Measurements from ENCODE around the gene RRAGC.
"Not testable (repeated sequence)": the region's sequence is repeated elsewhere in the genome, so short reads cannot be mapped to it uniquely, and the experiment has no call there.

Gene RRAGC

GRCh38 chr1:38815903-38816627 is 43.5 kb downstream of the RRAGC start:
- no peak for DNase-seq (ENCODE audit: low read depth)

DNA sequence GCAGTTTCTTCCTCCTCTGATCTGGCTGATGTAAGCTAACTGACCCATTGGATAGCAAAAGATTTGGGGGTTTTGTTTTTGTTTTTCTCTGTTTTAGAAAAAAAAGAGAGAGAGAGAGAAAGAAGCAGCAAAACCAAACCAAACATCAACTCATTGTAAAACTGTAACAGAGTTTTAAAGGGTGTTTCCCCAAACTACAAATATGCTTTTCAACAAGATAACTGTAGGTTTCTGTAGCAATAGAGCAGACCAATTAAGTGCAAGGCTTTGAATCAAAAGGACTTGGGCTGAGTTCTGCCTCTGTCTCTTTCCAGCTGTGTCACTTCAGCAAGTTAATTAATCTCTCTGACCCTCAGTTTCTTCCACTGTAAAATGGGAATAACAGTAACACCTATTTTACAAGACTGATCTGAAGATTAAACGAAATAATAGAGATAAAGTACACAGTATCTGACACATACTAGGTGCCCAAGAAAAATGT is 44.5 kb downstream of the RRAGC start:
- no peak for DNase-seq (ENCODE audit: low read depth)

DNA sequence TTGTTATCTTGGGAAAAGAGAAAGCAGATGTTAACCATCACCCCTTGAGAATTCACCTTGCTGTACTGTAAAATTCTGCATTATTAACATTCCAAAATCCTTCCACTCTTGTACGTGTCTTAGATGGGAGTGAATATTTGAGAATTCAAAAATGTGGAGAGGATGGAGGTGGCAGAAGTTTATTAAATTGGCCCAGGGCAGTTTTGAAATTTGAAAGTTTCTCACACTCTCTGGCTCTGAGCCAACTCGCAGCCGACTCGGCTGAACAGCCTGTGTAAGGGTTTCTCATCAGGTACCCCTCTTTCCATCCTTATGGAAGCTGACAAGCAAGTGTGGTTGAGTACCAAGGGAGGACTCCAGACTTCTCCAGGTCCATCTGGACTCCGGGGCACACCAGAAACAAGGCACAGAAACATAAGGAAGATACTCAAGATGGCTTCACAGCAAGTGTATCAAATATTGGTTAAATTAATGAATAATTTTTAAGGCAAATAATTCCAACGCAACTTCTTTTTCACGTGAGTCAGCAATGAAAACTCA is 45.1 kb downstream of the RRAGC start:
- DNase-seq (ENCODE audit: low read depth), result no peak

GRCh38 chr1:38812981-38813380 is 46.6 kb downstream of the RRAGC start:
- DNase-seq (ENCODE audit: low read depth), result no peak

- not testable (repeated sequence) for DNase-seq (ENCODE audit: low read depth)
These were observed 48.1 kb downstream of the RRAGC start for GRCh38 chr1:38811466-38811865.

GRCh38 chr1:38806090-38806489 is 53.5 kb downstream of the RRAGC start:
- DNase-seq (ENCODE audit: low read depth), result no peak

DNA sequence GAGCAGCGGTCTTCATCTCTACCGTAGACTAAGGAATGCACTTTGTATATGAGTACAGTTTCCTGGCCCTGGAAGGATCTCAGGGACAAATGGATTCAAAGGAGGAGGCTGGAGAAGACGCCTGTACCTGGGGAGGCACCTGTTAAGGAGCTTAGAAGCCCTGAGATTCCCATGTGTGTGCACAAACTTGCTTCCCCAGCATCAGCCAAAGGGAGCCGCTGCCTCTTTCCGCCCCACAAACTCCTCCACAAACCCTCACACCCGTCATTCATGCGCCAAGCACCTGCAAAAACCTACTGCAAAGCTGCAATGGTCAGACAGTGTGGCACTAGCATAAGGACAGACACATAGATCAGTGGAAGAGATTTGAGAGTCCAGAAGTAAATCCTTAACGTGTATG is 54.5 kb downstream of the RRAGC start:
- DNase-seq (ENCODE audit: low read depth), result no peak

GRCh38 chr1:38804062-38804886 is 55.3 kb downstream of the RRAGC start:
- DNase-seq (ENCODE audit: low read depth), result no peak

DNA sequence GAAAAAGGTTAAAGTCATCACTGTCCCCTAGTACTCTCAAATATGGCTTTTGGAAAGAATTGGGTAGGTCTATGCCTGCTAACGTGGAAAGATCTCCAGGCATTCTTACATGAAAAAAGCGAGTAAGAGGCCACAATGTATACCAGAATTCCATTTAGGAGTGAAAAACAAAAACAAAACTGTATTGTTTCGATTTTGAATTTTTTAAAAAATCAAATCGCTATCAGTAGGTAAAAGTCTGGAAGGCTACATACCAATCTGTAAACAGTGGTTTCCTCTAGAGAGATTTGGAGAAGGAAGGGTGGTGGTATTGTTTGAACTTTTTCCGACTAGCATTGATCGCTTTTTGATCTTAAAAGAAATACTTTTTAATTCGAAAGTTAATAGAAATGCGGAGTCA is 55.9 kb downstream of the RRAGC start:
- DNase-seq (ENCODE audit: low read depth), result no peak

GRCh38 chr1:38800720-38801671 is 58.6 kb downstream of the RRAGC start:
- DNase-seq (ENCODE audit: low read depth), result no peak

GRCh38 chr1:38793299-38793698 is 66.3 kb downstream of the RRAGC start:
- no peak for DNase-seq (ENCODE audit: low read depth)

- no peak for DNase-seq (ENCODE audit: low read depth)
These were observed 67.7 kb downstream of the RRAGC start for GRCh38 chr1:38791892-38792291.

GRCh38 chr1:38791164-38791515 is 68.4 kb downstream of the RRAGC start:
- no peak for DNase-seq (ENCODE audit: low read depth)

- DNase-seq (ENCODE audit: low read depth), result no peak
These were observed 69.0 kb downstream of the RRAGC start for GRCh38 chr1:38790422-38791163.

DNA sequence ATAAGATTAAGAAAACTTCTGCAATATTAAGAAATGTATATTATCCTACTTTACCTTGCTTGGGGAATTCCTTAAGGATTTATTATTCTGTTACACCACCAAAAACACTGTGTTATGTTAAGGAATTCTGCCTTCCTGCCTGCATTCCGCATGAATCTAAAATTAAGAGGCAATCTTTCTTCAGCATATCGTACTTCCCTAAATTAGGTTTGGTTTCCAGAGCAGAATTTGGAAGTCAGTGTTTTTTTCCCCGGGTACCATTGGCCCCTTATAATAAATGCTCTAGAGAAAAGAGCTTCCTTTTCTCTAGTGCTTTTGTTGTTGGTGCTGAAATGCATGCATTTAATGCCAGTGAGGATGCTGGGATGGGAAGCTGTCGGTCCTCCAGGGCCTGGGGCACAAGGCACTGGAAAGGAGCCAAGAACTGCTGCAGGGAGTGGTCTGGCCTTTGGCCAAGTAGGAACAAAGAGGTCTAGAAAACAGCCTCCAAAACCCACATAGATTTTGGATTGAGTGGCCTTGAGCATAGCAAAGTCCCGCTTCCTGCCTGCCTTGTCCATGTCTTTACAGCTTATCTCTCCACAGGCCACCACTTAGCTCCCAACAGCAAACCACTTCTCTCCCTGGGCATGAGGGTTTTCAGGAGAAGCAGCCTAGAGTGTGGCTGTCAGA is 69.9 kb downstream of the RRAGC start:
- no peak for DNase-seq (ENCODE audit: low read depth)

GRCh38 chr1:38788341-38789336 is 70.9 kb downstream of the RRAGC start:
- no peak for DNase-seq (ENCODE audit: low read depth)

All from activated gamma-delta T cell treated with anti-CD3 and anti-CD28 coated beads, Interleukin-2, amount 50 U/mL, for 16 hours (primary cell).